Measurements from ENCODE around the gene DESI2.
"Not testable (repeated sequence)": the region's sequence is repeated elsewhere in the genome, so short reads cannot be mapped to it uniquely, and the experiment has no call there.

Gene DESI2

DNA sequence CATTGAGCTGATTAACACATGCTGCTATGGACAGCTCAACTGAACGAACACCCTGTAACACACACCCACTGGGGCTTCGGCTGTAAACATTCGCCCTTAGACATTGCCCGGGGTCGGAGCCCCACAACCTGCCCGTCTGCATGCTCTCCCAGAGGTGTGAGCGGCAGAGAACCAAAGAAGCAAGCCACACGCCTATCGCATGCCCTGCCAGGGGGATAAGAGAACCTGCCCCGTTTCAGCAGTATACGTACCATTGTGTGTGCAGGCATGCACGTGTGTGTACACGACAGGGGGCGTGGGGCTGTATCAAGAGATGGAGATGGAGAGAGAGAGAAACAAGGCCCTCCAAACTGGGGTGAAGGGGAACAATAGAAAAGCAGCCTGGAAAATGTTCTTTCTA is 9.9 kb upstream of the DESI2 start:
- Mint-ChIP-seq H3K27me3 (peaks cover 2% of the 10 kb centered on the region), H3K36me3 (ENCODE audit: low read depth) (no peaks in the 10 kb centered on the region), H3K4me1 (no peaks in the 10 kb centered on the region), H3K9me3 (no peaks in the 10 kb centered on the region), H3K27ac (no peak overlapping the region), H3K4me3 (no peak overlapping the region)
- ATAC-seq (no peak), DNase-seq (no peak)

DNA sequence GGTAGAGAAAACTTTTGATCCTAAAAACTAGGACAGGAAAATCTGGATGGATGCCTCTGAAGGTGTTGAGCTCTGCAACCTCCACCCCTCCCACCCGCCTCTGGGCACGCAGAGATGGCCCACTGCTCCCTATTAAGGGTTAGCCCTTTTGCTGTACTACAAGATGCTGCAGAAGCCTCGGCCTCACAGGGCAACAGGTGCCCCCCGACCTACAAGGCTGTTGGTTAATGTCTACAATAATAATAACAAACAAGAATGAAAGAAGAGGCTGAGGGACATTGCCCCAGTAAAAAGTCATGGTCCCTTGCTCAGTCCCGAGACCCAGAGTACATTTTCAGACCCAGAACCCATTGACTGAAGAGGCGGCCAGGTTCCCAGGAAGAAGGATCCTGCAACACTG is 7.5 kb upstream of the DESI2 start:
- no peaks in the 10 kb centered on the region for H3K4me1 Mint-ChIP-seq
- no peak overlapping the region for H3K27ac Mint-ChIP-seq
- ATAC-seq (no peak), DNase-seq (no peak)
- H3K36me3 Mint-ChIP-seq (ENCODE audit: low read depth): no peaks in the 10 kb centered on the region
- H3K9me3 Mint-ChIP-seq: no peaks in the 10 kb centered on the region
- H3K4me3 Mint-ChIP-seq: no peak overlapping the region
- peaks cover 2% of the 10 kb centered on the region for H3K27me3 Mint-ChIP-seq

DNA sequence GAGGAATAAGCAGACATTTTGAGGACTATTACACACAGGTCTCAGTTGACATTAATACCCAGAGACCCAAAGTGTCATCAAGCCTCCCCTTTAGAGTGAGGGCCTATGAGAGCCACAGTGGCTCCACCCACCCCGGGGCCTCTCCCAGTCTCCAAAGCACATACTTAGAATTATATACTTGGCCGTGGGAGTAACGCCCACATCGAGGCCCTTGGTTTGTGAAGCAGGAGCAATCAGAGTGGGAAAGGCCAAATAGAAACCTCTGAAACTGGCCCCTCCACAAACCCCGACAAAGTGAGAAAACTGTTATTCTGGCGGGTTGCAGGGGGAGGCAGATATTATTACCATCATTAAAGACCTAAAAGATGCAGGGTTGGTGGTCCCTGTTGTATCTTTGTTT is 7.0 kb upstream of the DESI2 start:
- Mint-ChIP-seq H3K27me3 (peaks cover 2% of the 10 kb centered on the region), H3K36me3 (ENCODE audit: low read depth) (no peaks in the 10 kb centered on the region), H3K27ac (no peak overlapping the region), H3K4me3 (no peak overlapping the region), H3K9me3 (no peaks in the 10 kb centered on the region), H3K4me1 (no peaks in the 10 kb centered on the region)
- DNase-seq (no peak), ATAC-seq (no peak)

DNA sequence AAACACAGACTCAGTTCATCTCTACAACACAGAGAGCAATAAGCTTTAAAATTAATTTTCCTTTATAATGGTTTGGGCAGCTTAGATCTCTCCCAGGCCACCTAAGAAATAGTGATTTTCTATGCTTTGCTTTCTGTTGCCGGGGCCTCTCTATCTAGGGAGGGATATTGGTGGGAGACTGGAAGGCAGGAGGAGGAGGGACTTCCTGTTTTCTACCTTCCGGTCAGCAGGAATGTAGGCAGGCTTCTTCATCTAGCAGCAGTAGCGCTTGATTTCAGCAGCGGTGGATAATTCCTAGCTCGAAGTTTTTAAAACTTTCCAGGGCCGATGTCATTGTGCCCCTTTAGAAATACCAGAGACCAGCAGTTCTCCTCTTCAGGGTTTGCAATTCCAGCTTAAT is 5.1 kb upstream of the DESI2 start:
- H3K27me3 Mint-ChIP-seq: no peaks in the 10 kb centered on the region
- H3K27ac Mint-ChIP-seq: no peak overlapping the region
- H3K36me3 Mint-ChIP-seq (ENCODE audit: low read depth): no peaks in the 10 kb centered on the region
- ATAC-seq (no peak), DNase-seq (no peak)
- peaks cover 10% of the 10 kb centered on the region for H3K4me1 Mint-ChIP-seq
- no peaks in the 10 kb centered on the region for H3K9me3 Mint-ChIP-seq
- H3K4me3 Mint-ChIP-seq: no peak overlapping the region

DNA sequence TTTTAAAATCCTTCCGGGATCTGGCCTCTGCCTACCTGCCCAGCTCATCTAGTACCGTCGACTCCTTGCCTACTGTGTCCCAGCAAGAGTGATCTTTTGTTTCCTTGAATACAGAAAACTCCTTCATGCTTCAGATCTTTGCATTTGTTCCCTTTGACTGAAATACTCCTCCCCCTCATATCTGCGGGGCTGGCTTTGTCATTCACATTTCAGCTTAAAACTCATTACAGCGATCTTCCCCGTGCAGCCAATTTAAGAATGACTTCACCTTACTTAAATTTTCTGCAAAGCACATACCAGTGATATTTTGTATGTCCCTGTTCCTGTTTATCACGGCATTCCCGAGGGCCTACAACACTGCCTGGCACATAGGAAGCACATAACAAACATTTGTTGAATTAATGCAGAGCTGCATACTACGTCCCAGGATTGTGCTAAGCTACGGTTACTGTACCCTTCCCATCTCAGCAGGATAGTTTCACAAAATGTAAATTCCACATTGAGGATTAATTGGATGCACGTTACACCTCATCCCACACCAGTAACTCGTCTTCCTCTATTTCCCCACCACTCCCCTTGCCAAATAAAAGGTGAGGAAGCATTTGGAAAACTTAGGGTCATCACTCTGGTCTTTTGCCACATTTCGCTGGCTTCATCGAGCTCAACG is 837 bp upstream of the DESI2 start:
- ATAC-seq (no peak), DNase-seq (peak; percentile 4)
- peaks cover 11% of the 10 kb centered on the region for H3K4me1 Mint-ChIP-seq
- peaks cover 2% of the 10 kb centered on the region for H3K36me3 Mint-ChIP-seq (ENCODE audit: low read depth)
- no peaks in the 10 kb centered on the region for H3K27me3 Mint-ChIP-seq
- no peaks in the 10 kb centered on the region for H3K9me3 Mint-ChIP-seq
- peak overlapping the region; percentile 87 for H3K4me3 Mint-ChIP-seq
- peak overlapping the region; percentile 94 for H3K27ac Mint-ChIP-seq

DNA sequence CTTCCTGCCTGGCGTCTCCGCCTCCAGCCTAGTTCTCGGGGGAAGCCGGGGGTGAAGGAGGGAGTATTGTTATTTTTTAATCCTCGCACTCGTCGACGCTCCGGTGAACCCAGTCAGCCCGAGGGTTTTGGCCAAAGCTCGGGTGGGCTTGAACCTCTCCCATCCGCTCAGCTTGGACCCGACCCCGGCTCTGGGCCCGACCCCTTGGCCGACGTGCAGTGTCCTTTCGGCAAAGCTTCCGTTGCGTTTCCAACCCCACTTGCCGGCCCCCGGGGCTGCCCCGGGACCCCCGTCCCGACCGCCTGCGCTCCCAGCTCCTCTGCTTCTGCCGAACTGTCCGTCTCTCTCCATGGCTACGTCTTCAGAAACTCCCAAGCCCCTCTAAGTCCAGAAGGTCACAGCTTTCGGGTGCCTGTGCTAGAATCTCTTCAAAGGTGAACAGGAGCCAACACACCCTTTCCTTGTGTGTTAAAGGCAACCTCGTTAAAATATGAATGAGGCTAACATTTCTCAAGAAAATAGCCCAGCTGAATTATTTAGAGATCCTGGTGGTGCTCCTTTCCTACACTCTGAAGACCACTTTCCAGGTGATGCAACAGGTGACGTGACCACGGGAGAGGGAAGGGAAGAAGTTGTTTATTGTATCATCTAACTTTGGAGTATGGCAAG is 647 bp downstream of the DESI2 start:
- peak; percentile 30 for DNase-seq
- Mint-ChIP-seq H3K4me1 (peaks cover 22% of the 10 kb centered on the region), H3K27me3 (no peaks in the 10 kb centered on the region), H3K36me3 (ENCODE audit: low read depth) (peaks cover 15% of the 10 kb centered on the region), H3K27ac (no peak overlapping the region), H3K4me3 (no peak overlapping the region), H3K9me3 (no peaks in the 10 kb centered on the region)
- ATAC-seq: no peak

DNA sequence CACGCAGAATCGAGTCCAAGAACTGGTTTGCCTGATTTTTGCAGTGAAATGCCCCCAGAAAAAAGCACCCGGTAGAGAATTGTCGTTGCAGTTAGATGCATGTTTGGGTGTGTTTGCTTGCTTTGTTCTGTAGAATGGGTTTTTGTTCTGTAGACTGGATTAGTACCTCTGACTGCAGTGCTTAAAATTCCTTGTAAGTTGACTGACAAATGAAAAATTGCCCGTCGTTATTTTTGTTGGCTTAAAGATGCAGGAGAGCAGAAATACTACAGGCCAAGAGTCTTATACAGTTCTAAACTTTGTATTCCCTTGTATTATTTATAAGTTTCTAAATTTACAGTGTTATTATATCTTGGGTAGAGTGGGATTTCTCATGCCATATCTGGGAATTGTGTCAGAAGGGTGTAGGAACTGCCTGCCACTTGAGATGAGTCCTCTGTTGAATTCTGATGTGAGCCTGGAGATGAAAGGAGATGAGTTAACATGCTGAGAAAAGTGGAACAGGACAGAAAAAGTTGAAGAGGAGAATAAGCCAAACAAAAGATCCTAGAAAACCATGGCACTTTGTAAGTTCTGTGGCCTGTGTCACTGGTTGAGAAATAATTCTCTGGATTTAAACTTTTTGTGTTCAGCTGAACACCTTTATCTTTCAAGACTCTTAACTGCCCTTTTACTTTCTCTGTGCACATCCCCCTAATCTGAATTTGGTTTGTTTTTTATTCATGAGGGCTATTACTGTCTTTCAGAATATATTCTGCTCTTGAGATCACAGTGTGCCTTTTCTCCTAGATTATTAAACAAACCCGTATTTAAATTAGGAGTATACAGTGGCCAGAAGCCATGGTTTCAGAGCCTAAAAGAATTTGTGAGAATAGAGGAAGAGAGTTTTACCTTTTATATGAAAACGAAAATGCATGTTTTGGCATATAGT is 1.4 kb downstream of the DESI2 start:
- Mint-ChIP-seq H3K9me3 (no peaks in the 10 kb centered on the region), H3K4me3 (no peak overlapping the region), H3K27ac (no peak overlapping the region), H3K27me3 (no peaks in the 10 kb centered on the region), H3K36me3 (ENCODE audit: low read depth) (peaks cover 20% of the 10 kb centered on the region), H3K4me1 (peaks cover 23% of the 10 kb centered on the region)
- DNase-seq: no peak
- no peak for ATAC-seq

DNA sequence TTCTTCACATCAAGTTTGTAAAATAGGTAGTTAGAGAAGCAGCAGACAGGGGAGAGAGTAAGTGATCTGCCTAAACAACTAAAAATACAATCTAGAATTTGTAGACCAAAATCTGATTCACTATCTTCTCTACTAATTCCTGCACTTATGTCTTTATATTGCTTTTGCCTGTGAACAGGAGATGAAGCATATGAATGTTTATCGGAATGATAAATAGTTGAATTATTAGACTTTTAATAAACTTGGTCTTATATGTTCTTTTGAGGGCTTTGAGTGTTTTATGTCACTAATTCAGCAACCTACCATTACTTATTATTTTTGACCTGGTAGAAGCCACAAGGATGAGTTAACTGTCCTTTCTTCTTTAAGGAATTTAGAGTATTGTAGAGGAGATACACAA is 2.3 kb downstream of the DESI2 start:
- Mint-ChIP-seq H3K27ac (no peak overlapping the region), H3K36me3 (ENCODE audit: low read depth) (peaks cover 26% of the 10 kb centered on the region), H3K9me3 (no peaks in the 10 kb centered on the region), H3K27me3 (no peaks in the 10 kb centered on the region), H3K4me3 (no peak overlapping the region), H3K4me1 (peaks cover 23% of the 10 kb centered on the region)
- DNase-seq (no peak), ATAC-seq (no peak)

DNA sequence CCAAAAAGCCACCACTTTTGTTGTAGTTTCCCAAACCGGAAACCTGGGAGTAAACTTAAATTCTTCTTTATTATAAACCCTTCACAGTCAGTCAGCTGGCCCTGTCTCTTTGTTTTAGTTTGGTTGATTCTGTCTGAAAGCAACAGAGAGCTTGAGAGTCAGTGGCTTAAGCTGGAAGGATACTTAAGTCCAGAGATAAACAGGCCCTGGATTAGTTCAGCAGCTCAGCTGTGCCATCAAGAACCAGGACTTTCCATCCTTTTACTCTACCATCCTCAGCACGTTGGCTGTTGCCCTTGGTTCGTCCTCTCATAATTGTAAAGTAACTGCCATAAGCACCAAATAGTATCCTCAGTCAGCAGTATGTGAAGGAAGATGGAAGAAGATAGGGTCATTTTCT is 4.5 kb downstream of the DESI2 start:
- Mint-ChIP-seq H3K4me3 (no peak overlapping the region), H3K27me3 (no peaks in the 10 kb centered on the region), H3K4me1 (peaks cover 15% of the 10 kb centered on the region), H3K27ac (no peak overlapping the region), H3K36me3 (ENCODE audit: low read depth) (peaks cover 35% of the 10 kb centered on the region), H3K9me3 (no peaks in the 10 kb centered on the region)
- ATAC-seq (no peak), DNase-seq (no peak)

DNA sequence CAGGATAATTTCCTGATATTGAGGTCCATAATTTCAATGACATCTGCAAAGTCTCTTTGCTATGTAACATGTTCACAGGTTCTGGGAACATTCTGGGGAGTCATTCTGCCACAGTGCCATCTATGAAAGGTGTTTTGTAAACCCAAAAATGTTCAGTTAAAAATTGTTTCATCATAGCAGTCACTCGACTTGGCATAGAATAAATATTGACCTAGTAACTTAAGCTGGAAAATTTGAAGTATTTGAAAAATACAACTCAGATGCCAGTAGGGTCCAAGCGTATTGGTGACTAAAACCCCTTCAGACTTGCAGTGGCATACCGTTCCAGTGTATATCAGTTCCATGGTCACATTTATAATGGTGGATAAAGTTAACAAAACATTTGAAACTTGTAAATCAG is 6.8 kb downstream of the DESI2 start:
- Mint-ChIP-seq H3K27ac (no peak overlapping the region), H3K9me3 (no peaks in the 10 kb centered on the region), H3K36me3 (ENCODE audit: low read depth) (peaks cover 41% of the 10 kb centered on the region), H3K4me3 (no peak overlapping the region), H3K27me3 (no peaks in the 10 kb centered on the region), H3K4me1 (peaks cover 24% of the 10 kb centered on the region)
- DNase-seq (no peak), ATAC-seq (no peak)

DNA sequence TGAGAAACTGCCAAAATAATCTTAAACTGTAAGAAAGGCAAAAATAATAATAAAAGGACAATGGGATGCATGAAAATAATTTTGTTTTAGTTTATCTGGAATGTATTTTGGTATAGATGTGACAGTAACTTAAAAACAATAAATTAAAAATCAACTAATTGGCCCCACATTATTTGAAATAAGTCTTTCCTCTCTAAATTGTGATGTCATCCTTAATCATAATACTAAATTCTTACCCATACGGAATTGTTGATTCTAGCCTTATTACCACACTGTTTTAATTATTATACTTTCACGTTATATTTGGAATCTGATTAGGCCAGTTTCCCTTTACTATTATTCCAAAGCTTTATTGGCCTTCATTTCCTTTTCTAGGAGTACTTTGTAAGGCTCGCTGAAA is 7.7 kb downstream of the DESI2 start:
- Mint-ChIP-seq H3K36me3 (ENCODE audit: low read depth) (peaks cover 41% of the 10 kb centered on the region), H3K4me1 (peaks cover 24% of the 10 kb centered on the region), H3K4me3 (no peak overlapping the region), H3K27ac (no peak overlapping the region), H3K27me3 (no peaks in the 10 kb centered on the region), H3K9me3 (no peaks in the 10 kb centered on the region)
- no peak for ATAC-seq
- DNase-seq: no peak

DNA sequence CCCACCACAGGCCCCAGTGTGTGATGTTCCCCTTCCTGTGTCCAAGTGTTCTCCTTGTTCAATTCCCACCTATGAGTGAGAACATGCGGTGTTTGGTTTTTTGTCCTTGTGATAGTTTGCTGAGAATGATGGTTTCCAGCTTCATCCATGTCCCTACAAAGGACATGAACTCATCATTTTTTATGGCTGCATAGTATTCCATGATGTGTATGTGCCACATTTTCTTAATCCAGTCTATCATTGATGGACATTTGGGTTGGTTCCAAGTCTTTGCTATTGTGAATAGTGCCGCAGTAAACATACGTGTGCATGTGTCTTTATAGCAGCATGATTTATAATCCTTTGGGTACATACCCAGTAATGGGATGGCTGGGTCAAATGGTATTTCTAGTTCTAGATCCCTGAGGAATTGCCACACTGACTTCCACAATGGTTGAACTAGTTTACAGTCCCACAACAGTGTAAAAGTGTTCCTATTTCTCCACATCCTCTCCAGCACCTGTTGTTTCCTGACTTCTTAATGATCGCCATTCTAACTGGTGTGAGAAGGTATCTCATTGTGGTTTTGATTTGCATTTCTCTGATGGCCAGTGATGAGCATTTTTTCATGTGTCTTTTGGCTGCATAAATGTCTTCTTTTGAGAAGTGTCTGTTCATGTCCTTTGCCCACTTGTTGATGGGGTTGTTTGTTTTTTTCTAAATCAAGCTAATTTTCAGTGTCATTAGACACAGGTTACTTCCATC is 8.8 kb downstream of the DESI2 start:
- not testable (repeated sequence) for H3K9me3 Mint-ChIP-seq, H3K4me3 Mint-ChIP-seq, DNase-seq, H3K27ac Mint-ChIP-seq, H3K27me3 Mint-ChIP-seq, ATAC-seq
- Mint-ChIP-seq H3K4me1 (peaks cover 24% of the 10 kb centered on the region), H3K36me3 (ENCODE audit: low read depth) (peaks cover 40% of the 10 kb centered on the region)

DNA sequence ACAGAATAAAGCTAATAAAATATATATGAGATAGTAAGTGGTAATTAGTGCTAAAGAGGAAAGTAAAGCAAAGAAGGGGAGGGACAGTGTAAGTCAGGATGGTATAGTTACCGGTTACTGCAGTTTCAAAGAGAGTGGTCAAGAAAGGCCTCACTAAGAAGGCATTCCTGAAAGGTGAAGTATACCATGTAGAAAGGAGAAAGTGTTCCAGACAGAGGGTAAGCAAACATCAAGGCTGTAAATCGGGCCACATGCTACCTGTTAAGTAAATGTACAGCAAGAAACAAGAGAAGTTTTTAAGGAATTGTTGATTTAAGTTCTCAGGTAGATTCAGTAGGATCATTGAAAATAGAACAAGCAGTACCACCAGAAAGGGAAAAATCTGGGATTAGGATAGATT is 9.7 kb downstream of the DESI2 start:
- no peaks in the 10 kb centered on the region for H3K27me3 Mint-ChIP-seq
- DNase-seq (no peak), ATAC-seq (no peak)

DNA sequence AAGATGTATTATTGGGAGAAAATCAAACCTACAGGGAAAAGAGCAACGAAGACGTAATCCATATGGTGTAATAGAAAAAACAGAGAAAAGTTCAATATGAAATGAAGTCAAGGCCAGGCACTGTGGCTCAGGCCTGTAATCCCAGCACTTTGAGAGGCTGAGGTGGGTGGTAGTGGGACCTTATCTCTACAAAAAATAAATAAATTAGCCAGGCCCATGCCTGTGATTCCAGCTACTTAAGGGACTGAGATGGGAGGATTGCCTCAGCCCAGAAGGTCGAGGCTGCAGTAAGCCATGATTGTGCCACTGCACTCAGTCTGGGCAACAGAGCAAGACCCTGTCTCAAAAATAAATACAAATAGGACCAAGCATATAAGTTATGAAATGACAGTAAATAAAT is 11.4 kb downstream of the DESI2 start:
- H3K4me3 Mint-ChIP-seq: no peak overlapping the region
- no peak for ATAC-seq
- no peak for DNase-seq
- no peaks in the 10 kb centered on the region for H3K9me3 Mint-ChIP-seq
- H3K4me1 Mint-ChIP-seq: peaks cover 10% of the 10 kb centered on the region
- peaks cover 22% of the 10 kb centered on the region for H3K36me3 Mint-ChIP-seq (ENCODE audit: low read depth)
- H3K27ac Mint-ChIP-seq: no peak overlapping the region
- no peaks in the 10 kb centered on the region for H3K27me3 Mint-ChIP-seq

More for the DNA sequence above, 9.7 kb downstream of the DESI2 start:
- Mint-ChIP-seq H3K9me3 (no peaks in the 10 kb centered on the region), H3K4me1 (peaks cover 18% of the 10 kb centered on the region), H3K36me3 (ENCODE audit: low read depth) (peaks cover 34% of the 10 kb centered on the region), H3K27ac (no peak overlapping the region), H3K4me3 (no peak overlapping the region)

All from activated naive CD8-positive, alpha-beta T cell treated with anti-CD3 and anti-CD28 coated beads, Interleukin-2, amount 50 U/mL, for 24 hours (primary cell).